ENCODE data around the gene TAF9. TPM values are rescaled to one million over a fixed set of nuclear protein-coding genes. Genes with fewer than 3 reads are reported as not detected.

TAF9 gene
- total RNA-seq, 2 experiments from 2014 or later: 101 to 113 TPM

GRCh38 chr5:69368458-69369339, 621 bp downstream of the TAF9 start:
- TF ChIP-seq EZH2phosphoT487 (IDR thresholded peaks at IDR 0.05; ENCODE audit: borderline replicate concordance, low read depth, low read length) (no peak), CTCF (conservative IDR thresholded peaks at IDR 0.05; ENCODE audit: low read length) (no peak)
- Histone ChIP-seq H3K4me3 (ENCODE audit: low read depth, low read length, poor library complexity, severe bottlenecking) (peak overlapping the region; percentile 84), H2AFZ (ENCODE audit: low read length) (peak overlapping the region; percentile 43; the same call in 1 of the 2 replicates), H4K20me1 (ENCODE audit: insufficient read depth, low read length) (peaks cover 12% of the 10 kb centered on the region), H3K9me2 (ENCODE audit: insufficient read depth, low read length) (no peaks in the 10 kb centered on the region), H3K79me2 (ENCODE audit: insufficient read depth, low read depth, low read length) (peaks cover 93% of the 10 kb centered on the region), H3K36me3 (ENCODE audit: insufficient read depth, low read length) (peaks cover 59% of the 10 kb centered on the region), H3K9me3 (ENCODE audit: low read length) (no peaks in the 10 kb centered on the region), H3K27ac (ENCODE audit: low read depth, low read length, poor library complexity, severe bottlenecking) (peak overlapping the region; percentile 88), H3K4me1 (ENCODE audit: insufficient read depth, low read length, poor library complexity, severe bottlenecking) (peaks cover 50% of the 10 kb centered on the region), H3K4me2 (ENCODE audit: low read length) (peak overlapping the region; percentile 90)
- ChIA-PET CTCF (ENCODE audit: unreplicated experiment) (no interaction called here), POLR2A (interaction anchor here (1.4 kb wide), 1 partner anchor 275 kb away, joined by 3 read pairs; the partner anchor contains the start of gene SLC30A5)
- peak; percentile 45 for DNase-seq (ENCODE audit: low spot score)
- intact Hi-C loops (cut with micrococcal nuclease; ENCODE audit: unreplicated experiment): no loop called here
- BruUV-seq (replicated peaks): TSS peak; percentile 69

DNA sequence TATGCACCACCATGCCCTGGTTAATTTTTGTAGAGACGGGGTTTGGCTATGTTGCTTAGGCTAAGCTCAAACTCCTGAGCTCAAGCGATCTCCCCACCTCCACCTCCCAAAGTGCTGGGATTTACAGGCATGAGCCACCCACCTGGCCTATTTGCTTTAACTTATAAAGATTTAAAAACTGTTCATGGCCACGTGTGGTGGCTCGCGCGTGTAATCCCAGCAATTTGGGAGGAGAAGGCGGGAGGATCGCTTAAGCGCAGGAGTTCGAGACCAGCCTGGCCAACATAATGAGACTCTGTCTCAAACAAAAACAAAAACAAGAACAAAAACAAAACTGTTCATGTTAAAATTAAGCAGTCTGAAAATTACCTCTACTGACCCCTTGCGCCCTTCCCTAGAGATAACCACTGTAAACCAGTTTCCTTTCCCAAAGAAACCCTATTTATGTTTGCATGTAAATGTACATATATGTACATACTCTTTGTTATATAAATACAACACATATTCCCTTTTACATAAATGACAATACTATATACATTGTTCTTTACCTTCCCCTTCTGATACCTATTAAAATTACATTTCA, 1.5 kb downstream of the TAF9 start:
- CTCF ChIA-PET (ENCODE audit: unreplicated experiment): no interaction called here
- peaks cover 12% of the 10 kb centered on the region for H4K20me1 ChIP-seq (ENCODE audit: insufficient read depth, low read length)
- H3K79me2 ChIP-seq (ENCODE audit: insufficient read depth, low read depth, low read length): peaks cover 91% of the 10 kb centered on the region
- intact Hi-C loops (cut with micrococcal nuclease; ENCODE audit: unreplicated experiment): no loop called here
- DNase-seq (ENCODE audit: low spot score): no peak
- H3K9me3 ChIP-seq (ENCODE audit: low read length): no peaks in the 10 kb centered on the region
- peak overlapping the region; percentile 90 for H3K4me2 ChIP-seq (ENCODE audit: low read length)
- peaks cover 66% of the 10 kb centered on the region for H3K36me3 ChIP-seq (ENCODE audit: insufficient read depth, low read length)
- peaks cover 41% of the 10 kb centered on the region for H3K4me1 ChIP-seq (ENCODE audit: insufficient read depth, low read length, poor library complexity, severe bottlenecking)
- peak overlapping the region; percentile 84 for H3K4me3 ChIP-seq (ENCODE audit: low read depth, low read length, poor library complexity, severe bottlenecking)
- TF ChIP-seq CTCF (conservative IDR thresholded peaks at IDR 0.05; ENCODE audit: low read length): peak; percentile 70
- TF ChIP-seq EZH2phosphoT487 (IDR thresholded peaks at IDR 0.05; ENCODE audit: borderline replicate concordance, low read depth, low read length): no peak
- peak overlapping the region; percentile 88 for H3K27ac ChIP-seq (ENCODE audit: low read depth, low read length, poor library complexity, severe bottlenecking)
- POLR2A ChIA-PET: no interaction called here
- no peak overlapping the region for H2AFZ ChIP-seq (ENCODE audit: low read length)
- BruUV-seq (replicated peaks): no TSS peak
- H3K9me2 ChIP-seq (ENCODE audit: insufficient read depth, low read length): no peaks in the 10 kb centered on the region

Data from OCI-LY7 (cell line).